Measurements from ENCODE around the gene HOXA11.

The HOXA11 gene

DNA sequence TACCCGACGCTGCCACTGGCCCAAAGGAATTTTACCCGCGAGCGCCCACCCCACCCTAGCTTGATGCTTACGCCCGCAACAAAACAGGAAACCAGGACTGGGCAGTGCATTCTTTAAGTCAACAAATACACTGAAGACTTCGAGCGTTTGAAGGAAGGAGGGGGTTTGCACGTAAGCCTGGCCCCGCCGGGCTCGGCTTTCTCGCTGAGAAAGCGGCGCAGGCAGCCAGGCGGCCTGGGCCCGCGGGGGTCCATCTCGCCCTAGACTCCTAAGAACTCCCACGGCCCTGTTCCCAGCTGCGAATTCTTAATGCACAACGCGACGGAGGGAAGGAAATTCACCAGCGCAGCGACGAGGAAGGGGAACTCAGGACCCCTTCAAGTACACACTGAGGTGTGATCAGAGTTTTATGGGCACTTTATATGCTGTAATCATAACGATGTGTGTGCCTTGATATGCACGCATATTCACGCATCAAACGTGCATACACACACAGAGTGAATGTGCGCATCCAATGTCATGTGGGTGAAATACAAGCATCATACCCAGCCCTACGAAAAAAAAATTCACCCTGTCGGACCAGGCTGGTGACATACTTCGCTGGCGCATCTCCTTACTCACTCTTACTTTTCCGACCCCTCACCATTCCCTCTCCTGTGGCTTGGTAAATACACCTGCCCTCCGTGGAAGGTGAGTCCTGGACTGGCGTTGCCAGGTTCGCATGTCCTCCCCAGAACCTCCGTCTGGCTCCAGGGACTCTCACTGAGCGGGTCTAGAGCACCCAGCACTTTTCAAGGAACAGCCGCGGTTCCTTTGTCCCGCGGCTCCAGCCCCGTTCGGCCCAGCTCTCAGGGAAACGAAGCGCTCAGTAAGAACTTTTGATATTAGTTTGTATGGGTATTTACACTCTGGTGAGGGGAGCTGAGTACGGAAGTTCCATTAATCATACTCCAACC, 20.6 kb upstream of the HOXA11 start:
- TF ChIP-seq ZFX (IDR thresholded peaks at IDR 0.05), result no peak
- TF ChIP-seq, protein P1, sequence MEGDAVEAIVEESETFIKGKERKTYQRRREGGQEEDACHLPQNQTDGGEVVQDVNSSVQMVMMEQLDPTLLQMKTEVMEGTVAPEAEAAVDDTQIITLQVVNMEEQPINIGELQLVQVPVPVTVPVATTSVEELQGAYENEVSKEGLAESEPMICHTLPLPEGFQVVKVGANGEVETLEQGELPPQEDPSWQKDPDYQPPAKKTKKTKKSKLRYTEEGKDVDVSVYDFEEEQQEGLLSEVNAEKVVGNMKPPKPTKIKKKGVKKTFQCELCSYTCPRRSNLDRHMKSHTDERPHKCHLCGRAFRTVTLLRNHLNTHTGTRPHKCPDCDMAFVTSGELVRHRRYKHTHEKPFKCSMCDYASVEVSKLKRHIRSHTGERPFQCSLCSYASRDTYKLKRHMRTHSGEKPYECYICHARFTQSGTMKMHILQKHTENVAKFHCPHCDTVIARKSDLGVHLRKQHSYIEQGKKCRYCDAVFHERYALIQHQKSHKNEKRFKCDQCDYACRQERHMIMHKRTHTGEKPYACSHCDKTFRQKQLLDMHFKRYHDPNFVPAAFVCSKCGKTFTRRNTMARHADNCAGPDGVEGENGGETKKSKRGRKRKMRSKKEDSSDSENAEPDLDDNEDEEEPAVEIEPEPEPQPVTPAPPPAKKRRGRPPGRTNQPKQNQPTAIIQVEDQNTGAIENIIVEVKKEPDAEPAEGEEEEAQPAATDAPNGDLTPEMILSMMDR (conservative IDR thresholded peaks at IDR 0.05), result no peak
- no peak overlapping the region for H3K27ac ChIP-seq

DNA sequence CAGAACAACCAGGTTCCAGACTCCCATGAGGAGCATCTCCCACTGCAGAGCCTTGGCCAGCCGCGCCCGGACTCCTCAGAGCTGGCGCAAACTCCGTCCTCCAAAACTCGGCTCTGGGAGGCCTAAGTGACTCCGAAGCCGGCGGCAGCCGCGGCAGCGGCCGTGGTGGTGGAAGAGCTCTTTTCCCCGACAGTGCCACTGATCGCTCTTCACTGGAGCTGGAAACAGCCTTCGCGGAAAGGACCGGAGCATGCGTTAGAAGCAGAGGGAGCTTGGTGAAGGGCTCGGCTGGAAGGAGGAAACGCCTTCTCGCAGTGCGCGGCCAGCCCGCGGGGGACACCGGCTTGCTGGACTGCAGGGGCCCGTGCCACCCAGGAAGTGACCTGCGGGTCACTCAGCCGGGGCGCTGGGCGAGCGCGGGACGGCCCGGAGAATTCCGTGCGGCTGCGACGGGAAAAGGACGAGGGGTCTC, 19.9 kb upstream of the HOXA11 start:
- no peak for TF ChIP-seq ZFX (IDR thresholded peaks at IDR 0.05)
- TF ChIP-seq, protein P1 (conservative IDR thresholded peaks at IDR 0.05), result no peak
- no peak overlapping the region for H3K27ac ChIP-seq

DNA sequence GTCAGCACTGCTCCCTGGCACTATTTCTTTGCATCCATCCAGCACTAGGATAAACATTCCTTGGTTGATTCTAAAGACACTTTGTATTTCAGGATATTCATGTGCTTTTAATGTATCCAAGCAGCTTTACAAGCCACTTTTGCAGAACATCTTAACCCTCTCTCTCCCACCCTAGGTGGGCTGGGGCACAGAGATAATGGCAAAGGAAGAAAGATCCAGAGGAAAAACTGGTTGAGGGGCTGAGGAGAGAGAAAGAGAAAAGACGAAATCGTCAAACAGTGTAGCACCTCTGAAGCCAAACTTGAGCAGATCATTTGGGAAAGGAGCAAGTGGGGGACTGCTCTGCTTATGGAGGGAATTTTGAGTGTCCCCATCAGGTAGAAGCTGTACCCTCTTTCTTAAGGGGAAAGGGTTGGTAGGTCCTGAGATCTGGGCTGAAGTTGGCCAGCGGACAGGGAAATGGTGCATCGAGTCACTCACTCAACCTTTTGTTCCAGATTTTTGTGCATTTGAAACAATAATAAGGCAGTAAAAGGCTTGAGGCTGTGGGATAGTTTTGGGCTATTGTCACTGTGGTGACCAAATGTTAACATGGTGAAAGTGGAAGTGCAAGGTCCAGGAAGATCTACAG, 19.0 kb upstream of the HOXA11 start:
- no peak overlapping the region for H3K27ac ChIP-seq
- TF ChIP-seq, protein P1 (conservative IDR thresholded peaks at IDR 0.05), result no peak
- no peak for TF ChIP-seq ZFX (IDR thresholded peaks at IDR 0.05)

DNA sequence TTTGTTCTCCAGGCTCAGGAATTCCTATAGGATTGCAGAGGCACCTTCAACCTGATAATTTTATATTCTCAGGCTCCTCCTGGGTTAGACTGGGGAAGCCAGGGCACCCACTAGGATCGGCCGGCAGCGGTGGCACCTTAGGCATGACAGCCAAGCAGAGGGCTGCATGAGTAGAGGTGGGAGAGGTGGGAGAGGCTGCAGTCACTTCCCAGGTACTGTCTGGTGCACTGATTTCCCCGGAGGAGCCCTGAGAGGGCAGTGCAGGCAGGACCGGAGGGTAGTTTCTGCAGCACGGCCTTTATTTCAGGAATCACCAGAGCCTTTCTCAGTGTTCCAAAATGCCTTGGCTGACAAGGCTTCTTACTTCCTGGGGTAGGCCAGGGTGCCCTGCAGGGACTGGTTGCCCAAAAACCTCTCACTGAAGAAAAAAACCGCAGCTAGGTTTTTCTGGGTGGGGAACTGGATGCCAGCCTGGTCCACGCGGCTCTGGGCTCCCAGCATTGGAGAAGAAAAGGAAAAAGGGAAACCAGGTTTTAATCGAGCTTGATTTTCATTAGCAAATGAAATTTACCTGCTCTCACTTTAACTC, 18.4 kb upstream of the HOXA11 start:
- no peak overlapping the region for H3K27ac ChIP-seq
- TF ChIP-seq, protein P1 (conservative IDR thresholded peaks at IDR 0.05), result no peak
- TF ChIP-seq ZFX (IDR thresholded peaks at IDR 0.05), result no peak

DNA sequence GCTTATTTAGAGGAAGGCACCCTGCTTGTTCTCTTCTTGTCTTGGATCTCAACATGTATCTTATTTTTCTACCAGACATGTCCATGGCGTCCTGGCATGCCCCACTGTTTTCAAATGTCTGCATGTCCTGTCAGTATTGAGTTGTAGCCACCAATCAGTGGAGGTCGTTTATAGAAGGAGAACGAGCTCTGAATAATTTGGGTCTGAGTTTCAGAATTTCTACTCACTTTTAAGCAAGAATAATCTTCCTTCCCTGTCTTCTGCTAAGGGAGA, 17.8 kb upstream of the HOXA11 start:
- H3K27ac ChIP-seq, result no peak overlapping the region
- TF ChIP-seq, protein P1 (conservative IDR thresholded peaks at IDR 0.05), result no peak
- TF ChIP-seq ZFX (IDR thresholded peaks at IDR 0.05), result no peak

DNA sequence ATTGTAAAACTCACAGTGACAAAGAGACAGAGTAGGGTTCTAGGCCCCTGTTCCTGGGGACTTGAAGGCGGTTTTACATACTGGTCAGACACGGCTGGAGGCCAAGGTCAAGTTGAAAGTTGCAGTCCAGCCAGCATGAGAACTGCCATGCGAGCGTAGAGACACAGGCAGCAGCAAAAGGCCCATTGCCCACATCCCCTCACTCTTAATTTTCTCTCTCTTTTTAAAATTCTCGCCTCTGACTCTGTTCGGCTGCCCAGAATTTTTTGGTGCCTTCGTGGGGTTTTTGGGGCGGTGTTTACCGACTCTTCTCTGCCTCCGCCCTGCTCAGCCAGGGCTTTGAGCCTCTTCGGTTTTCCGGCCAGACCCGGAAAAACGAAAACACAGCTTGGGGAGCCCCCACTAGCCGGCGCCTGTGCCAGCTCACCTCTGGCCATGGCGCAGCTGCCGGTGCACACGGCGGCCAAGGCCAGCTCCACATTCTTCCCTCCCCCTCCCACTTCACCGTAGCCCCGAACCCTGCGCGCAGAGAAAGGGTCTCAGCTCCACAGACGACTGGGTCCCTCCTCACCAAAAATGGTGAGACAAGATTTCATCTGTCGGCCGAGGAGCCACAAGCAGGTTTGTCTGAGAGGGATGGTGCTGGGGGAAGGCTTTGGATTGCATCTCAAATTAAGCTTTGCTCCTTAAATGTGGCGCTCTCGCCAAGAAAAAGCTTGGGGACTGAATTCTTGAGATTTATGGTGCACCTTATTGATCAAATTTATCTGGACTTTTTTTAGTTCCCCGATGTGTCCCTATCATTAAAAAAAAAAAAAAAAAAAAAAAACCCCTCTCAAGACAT, 17.2 kb upstream of the HOXA11 start:
- no peak overlapping the region for H3K27ac ChIP-seq
- TF ChIP-seq, protein P1 (conservative IDR thresholded peaks at IDR 0.05), result no peak
- no peak for TF ChIP-seq ZFX (IDR thresholded peaks at IDR 0.05)

All from C4-2B (cell line).